HG02885 (cell line): Measurements from ENCODE around the gene MDH1B.

ENCODE experiments used
- ATAC-seq: cut with Tn5 transposase; IDR thresholded peaks from one replicate; pipeline ENCODE4 v1.9.1; 2021; ENCODE audit warnings: mild to moderate bottlenecking; ENCODE audit not compliant: unreplicated experiment, poor library complexity

Gene MDH1B

DNA sequence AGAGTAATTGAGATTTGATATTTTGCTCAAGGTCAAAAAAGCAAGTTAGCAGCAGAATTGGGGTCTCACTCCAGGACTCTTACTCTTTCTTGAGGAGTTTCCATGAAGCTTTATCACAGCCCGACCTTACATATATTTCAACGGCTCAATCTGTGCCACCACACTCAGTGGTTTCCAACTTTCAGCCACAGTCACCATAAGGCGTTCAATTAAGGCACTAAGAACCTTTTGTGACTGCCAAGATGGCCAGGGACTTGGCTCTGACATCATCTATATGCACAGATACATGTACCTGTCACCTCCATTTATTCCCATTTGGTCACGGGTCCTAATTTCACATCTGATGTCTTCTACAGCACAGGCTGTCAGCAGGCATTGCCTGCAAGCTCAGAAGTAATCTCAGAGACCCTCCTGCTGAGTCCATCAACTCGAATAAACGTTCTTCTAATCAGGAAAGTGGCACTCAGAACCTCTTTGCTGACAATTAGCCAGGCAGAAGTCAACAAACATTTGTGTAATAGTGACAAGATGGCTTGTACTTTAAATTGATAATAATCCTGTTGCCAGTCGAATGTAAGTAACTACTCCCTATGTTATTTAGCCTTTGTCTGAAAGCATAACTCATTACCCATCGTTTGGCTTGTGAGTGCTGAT lies 63.0 kb downstream of the MDH1B start:
- ATAC-seq, result no peak

DNA sequence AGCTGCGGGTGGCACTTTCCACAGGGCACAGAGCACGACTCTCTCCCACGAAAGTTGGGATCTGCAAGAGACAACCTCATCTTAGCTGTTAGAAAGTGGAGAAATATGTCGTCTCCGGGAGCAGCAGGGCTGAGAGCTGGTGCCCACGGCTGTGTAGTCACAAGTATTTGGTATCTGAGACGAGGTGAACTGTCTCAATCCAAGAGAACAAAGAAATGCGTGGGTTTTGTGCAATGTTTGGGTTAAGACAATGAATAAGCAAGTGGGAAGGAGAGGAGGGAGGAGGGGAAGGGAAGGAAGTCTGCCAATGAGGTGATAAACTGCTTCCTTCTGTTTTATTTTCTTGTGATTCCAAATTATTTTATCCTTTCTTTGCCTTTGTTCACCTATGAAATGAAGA lies 65.0 kb downstream of the MDH1B start:
- no peak for ATAC-seq

DNA sequence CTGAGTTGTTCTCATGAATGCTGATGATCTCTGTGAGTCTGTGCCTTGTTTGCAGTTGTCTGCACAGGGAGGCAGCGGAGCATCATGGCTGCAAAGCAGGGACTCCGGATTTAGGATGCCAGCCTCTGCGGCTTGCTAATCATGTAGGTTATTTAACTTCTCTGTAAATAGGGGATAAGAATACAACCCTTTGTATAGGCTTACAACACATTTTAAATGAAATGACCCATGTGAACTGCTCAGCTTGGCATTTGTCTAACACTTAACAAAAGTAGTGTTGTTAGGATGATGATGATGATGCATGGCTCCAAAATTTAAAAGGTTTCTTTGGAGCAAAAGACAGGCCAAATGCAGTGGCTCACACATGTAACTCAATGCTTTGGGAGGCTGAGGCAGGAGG lies 66.3 kb downstream of the MDH1B start:
- no peak for ATAC-seq

GRCh38 chr2:206696910-206697309 lies 68.2 kb downstream of the MDH1B start:
- ATAC-seq, result no peak

DNA sequence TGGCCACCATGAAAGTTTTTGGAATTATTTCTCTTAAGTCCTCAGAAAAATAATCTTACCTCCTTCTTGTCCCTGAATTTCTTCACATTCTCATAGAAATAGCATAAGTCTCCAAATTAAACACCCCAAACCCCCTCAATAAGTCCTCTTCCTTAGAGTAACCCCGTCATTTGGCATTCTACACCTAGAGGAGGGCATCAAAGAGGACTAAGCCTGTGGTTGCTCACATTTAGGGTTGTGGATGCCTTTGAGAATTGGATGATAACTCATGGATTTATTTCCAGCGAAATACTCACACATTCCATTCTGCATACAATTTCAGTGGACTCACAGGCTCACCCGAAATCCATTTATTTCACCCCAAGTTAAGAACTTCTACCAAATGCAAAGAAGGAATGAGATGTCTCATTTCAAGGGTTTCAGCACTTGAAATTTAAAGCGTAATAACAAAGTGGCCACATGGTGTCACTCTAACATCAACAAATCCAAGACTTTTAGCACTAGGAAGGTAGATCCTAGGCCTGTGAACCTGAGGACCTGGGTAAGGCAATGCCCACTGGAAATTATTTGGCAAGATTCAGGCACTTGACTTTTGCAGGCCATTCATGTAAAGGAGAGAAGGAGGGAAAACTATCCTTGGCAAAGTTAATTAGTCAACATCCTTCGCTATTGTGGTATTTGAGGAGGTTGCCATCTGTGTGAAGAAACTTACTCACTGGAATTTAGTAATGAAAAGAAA lies 71.6 kb downstream of the MDH1B start:
- ATAC-seq, result peak; percentile 68

GRCh38 chr2:206692971-206693370 lies 72.2 kb downstream of the MDH1B start:
- no peak for ATAC-seq

DNA sequence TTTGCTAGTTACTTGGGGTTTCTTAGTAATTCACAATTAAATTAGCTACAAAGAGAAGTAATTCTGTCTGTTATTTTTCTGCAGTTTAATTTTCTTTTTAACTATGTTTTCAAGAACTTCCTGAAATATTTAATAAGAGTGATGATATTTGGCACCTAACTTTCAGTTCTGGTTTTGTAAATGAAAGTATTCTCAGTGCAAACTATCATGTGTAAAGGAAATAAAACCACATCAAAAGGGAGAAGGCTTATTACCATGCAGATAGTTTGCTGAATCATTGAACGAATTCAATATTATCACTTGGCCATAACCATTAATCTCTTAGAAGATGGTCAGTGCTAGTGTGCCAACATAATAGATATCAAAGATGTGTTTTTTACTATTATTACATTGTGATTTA lies 76.1 kb downstream of the MDH1B start:
- no peak for ATAC-seq

DNA sequence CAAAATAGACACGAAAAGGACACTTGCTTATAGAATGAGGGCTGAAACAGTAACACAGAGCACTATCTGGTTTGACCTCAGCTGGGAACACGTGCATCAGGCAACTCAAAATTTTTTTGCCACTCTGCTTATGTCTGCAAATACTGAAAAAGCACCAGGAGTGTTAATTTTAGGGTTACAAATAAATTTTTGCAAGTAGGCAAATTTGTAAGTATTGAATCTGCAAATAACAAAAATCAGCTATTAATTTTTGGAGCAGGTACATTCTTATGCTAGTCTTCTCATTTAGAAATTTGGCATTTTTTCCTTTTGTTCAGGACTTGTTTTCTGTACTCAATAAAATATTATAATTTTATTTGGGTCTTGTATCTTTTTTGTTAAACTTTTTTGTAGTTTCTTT lies 76.7 kb downstream of the MDH1B start:
- ATAC-seq, result no peak
